Measurements from ENCODE around the gene EPB41L1. TPM values are rescaled to one million over a fixed set of nuclear protein-coding genes. Genes with fewer than 3 reads are reported as not detected.

EPB41L1 gene
- 10 to 100 TPM; 29.2 to 49.3 (median 35.4) TPM for total RNA-seq

DNA sequence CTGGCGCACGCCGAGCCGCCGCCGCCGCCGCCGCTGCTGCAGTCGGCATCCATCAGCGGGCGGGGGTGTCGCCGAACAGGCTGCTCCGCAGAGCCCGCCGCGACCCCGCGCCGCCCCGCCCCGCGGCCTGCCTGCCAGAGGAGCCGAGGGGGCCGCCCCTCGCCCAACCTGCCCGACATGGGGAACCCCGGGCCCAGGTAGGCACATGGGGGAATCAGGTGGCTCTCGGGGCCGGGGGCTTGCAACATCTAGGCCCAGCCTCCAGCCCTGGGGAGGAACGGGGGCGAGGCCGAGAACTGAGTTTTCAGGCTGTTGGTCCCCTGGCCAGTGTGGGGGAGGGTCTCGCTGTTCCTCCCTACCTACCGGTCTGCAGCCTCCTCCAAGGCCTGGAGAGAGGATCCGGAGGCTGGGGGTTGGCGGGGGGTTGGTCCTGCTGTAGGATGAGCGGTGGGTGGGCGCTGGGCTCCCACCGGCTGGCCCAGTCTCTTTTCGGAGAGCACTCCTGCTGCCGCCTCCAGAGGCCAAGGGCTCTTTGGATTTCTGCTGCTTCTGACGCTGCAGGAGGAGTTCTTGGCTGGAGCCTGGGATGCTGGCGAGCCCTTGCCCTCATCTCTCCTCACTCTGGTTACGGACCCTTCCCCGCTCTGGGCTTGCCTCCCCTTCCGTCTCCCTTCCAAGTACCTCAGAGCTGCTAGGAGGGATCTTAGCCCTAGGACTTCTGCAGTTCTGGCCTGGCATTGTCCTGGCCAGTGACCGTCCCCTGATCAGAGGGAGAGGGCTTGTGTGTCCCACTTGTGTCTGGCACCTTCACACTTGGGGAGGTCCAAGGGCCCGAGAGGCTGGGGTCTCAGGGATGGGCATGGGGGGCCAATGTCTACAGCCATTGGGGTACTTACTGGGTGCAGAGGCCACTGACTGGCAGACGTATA, at the start of gene EPB41L1:
TSS of gene EPB41L1 (plus strand) at position 41 of the 929 bp plus-strand sequence. CDS start 19,038 bp downstream, outside the sequence.
- peak within 1 kb of the TSS in 3 of 4 donors; percentile 83 to 88 (median 84) for H3K27ac ChIP-seq
- no peaks in the 10 kb centered on the region for H3K9me3 ChIP-seq
- peak within 1 kb of the TSS; percentile 39 to 80 for H3K4me3 ChIP-seq
- H3K27me3 ChIP-seq, result no peaks in the 10 kb centered on the region
- TF ChIP-seq POLR2AphosphoS5 (IDR thresholded peaks at IDR 0.05), result no peak
- no peak for TF ChIP-seq POLR2A (IDR thresholded peaks at IDR 0.05)
- TF ChIP-seq, protein P1, sequence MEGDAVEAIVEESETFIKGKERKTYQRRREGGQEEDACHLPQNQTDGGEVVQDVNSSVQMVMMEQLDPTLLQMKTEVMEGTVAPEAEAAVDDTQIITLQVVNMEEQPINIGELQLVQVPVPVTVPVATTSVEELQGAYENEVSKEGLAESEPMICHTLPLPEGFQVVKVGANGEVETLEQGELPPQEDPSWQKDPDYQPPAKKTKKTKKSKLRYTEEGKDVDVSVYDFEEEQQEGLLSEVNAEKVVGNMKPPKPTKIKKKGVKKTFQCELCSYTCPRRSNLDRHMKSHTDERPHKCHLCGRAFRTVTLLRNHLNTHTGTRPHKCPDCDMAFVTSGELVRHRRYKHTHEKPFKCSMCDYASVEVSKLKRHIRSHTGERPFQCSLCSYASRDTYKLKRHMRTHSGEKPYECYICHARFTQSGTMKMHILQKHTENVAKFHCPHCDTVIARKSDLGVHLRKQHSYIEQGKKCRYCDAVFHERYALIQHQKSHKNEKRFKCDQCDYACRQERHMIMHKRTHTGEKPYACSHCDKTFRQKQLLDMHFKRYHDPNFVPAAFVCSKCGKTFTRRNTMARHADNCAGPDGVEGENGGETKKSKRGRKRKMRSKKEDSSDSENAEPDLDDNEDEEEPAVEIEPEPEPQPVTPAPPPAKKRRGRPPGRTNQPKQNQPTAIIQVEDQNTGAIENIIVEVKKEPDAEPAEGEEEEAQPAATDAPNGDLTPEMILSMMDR (IDR thresholded peaks at IDR 0.05), result no peak
- no peak for TF ChIP-seq EP300 (IDR thresholded peaks at IDR 0.05)
- WGBS, 2 donors (ENCODE audit: low coverage in 1 of 2), result 3% methylated on average over 6 of the region's 51 CpGs; no CpG with 5 or more reads in 1 of the 2 donors
- ATAC-seq, result peak; percentile 10
- H3K4me1 ChIP-seq, result peaks cover 0 to 50% (median 17%) of the 10 kb centered on the region in 3 donors
- no peaks in the 10 kb centered on the region for H3K36me3 ChIP-seq

- H3K27me3 ChIP-seq, result no peaks in the 10 kb centered on the region
- H3K27ac ChIP-seq, result no peak overlapping the region
- 86 to 91% methylated on average over 6 to 9 of the region's 10 CpGs for WGBS, 2 donors (ENCODE audit: low coverage in 1 of 2)
- ATAC-seq, result no peak
- no peak for TF ChIP-seq POLR2A (IDR thresholded peaks at IDR 0.05)
- TF ChIP-seq EP300 (IDR thresholded peaks at IDR 0.05), result no peak
- no peak for TF ChIP-seq POLR2AphosphoS5 (IDR thresholded peaks at IDR 0.05)
- TF ChIP-seq, protein P1 (IDR thresholded peaks at IDR 0.05), result no peak
- no peak overlapping the region for H3K4me3 ChIP-seq
- no peaks in the 10 kb centered on the region for H3K4me1 ChIP-seq
- H3K9me3 ChIP-seq, result no peaks in the 10 kb centered on the region
- no peaks in the 10 kb centered on the region for H3K36me3 ChIP-seq
Observed at GRCh38 chr20:36104856-36105255, 49.7 kb upstream of the EPB41L1 start.

DNA sequence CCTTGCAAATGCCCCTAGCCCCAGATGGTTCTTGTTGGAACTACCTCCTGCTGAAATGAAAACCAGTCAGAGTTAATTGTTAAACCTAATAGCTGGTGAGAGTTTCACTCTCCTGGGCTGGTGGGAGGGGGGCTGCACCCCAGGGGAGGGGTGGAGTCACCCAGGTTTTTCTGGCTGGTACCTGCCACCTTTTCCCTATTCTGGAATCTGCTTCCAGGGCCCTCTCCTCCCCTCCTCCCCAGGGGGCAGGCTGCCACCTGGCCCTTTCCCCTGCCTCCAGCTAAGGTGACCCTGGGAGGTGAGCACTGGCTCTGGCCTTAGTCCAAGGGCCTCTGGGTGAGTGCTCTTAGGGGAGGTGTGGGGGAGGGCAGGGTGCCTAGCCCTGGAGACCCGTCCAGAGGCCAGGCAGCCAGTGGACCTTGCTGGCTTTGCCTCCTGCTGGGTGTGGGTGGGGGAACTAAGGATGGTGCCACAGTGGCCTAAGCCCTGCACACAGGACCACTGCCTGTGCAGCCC, 48.8 kb upstream of the EPB41L1 start:
- ATAC-seq, result no peak
- no CpG with 5 or more reads among the region's 1 CpG for WGBS, 2 donors (ENCODE audit: low coverage in 1 of 2)
- H3K27ac ChIP-seq, result no peak overlapping the region

GRCh38 chr20:36106606-36107005, 47.9 kb upstream of the EPB41L1 start:
- ATAC-seq, result no peak
- no peak overlapping the region for H3K27ac ChIP-seq
- H3K27me3 ChIP-seq, result no peaks in the 10 kb centered on the region
- 81% methylated on average over 4 of the region's 5 CpGs; no CpG with 5 or more reads in 1 of the 2 donors for WGBS, 2 donors (ENCODE audit: low coverage in 1 of 2)
- no peaks in the 10 kb centered on the region for H3K9me3 ChIP-seq
- H3K36me3 ChIP-seq, result no peaks in the 10 kb centered on the region
- no peak overlapping the region for H3K4me3 ChIP-seq
- TF ChIP-seq, protein P1 (IDR thresholded peaks at IDR 0.05), result no peak
- TF ChIP-seq POLR2AphosphoS5 (IDR thresholded peaks at IDR 0.05) (no peak), POLR2A (IDR thresholded peaks at IDR 0.05) (no peak), EP300 (IDR thresholded peaks at IDR 0.05) (no peak)
- no peaks in the 10 kb centered on the region for H3K4me1 ChIP-seq

More for the DNA sequence above, 48.8 kb upstream of the EPB41L1 start:
- Histone ChIP-seq H3K27me3 (no peaks in the 10 kb centered on the region), H3K9me3 (no peaks in the 10 kb centered on the region), H3K4me1 (no peaks in the 10 kb centered on the region), H3K4me3 (no peak overlapping the region), H3K36me3 (no peaks in the 10 kb centered on the region)
- TF ChIP-seq EP300 (IDR thresholded peaks at IDR 0.05) (no peak), POLR2A (IDR thresholded peaks at IDR 0.05) (no peak), POLR2AphosphoS5 (IDR thresholded peaks at IDR 0.05) (no peak)
- TF ChIP-seq, protein P1 (IDR thresholded peaks at IDR 0.05), result no peak
